WTC11 (cell line): Measurements from ENCODE around the gene KDF1. TPM values are rescaled to one million over a fixed set of nuclear protein-coding genes. Genes with fewer than 3 reads are reported as not detected.
A peak's percentile ranks its signal among the peaks of the same experiment; 100 is the strongest.

Experiments
- ATAC-seq: fragments of 200-7000 bp; cut with Tn5 transposase; 2 replicates; pipeline ENCODE4 v1.10.0; 2021; ENCODE audit warnings: mild to moderate bottlenecking, moderate library complexity
- CTCF ChIA-PET: fragments of 300-600 bp; sonication (Branson Sonifier 250); formaldehyde crosslinking; loops from one replicate; lab custom pipeline; 2021; ENCODE audit warnings: antibody characterized with exemption; lab: Charles Lee
- POLR2A ChIA-PET: fragments of 350-600 bp; sonication (Branson Sonifier 250); formaldehyde crosslinking; loops from one replicate; lab custom pipeline; 2021; ENCODE audit warnings: antibody characterized with exemption; lab: Charles Lee
- DNase-seq: peaks from one replicate; pipeline ENCODE4 v3.0.0; 2021; ENCODE audit warnings: low spot score
- H3K27ac Mint-ChIP-seq: 2 replicates; pipeline ENCODE4 v1.8.0; 2021; ENCODE audit warnings: mixed read lengths
- H3K27me3 Mint-ChIP-seq: 2 replicates; pipeline ENCODE4 v1.8.0; 2021; ENCODE audit warnings: low read depth, mild to moderate bottlenecking, moderate library complexity, mixed read lengths
- H3K36me3 Mint-ChIP-seq: 2 replicates; pipeline ENCODE4 v1.8.0; 2021; ENCODE audit warnings: mixed read lengths
- H3K4me1 Mint-ChIP-seq: 2 replicates; pipeline ENCODE4 v1.8.0; 2022; ENCODE audit warnings: mixed read lengths
- H3K4me3 Mint-ChIP-seq: 2 replicates; pipeline ENCODE4 v1.8.0; 2021; ENCODE audit warnings: mild to moderate bottlenecking, moderate library complexity, mixed read lengths
- H3K9me3 Mint-ChIP-seq: 2 replicates; pipeline ENCODE4 v1.8.0; 2021; ENCODE audit warnings: mixed read lengths
- ATF2 ChIP-seq: sonication (generic); formaldehyde crosslinking; IDR thresholded peaks from 2 replicates; pipeline ENCODE4 v1.8.1; 2022; ENCODE audit warnings: low read depth, missing genetic modification reagents, borderline replicate concordance
- CREB1 ChIP-seq: sonication (generic); formaldehyde crosslinking; IDR thresholded peaks from 2 replicates; pipeline ENCODE4 v1.8.0; 2023; ENCODE audit warnings: mild to moderate bottlenecking, missing genetic modification reagents
- E2F1 ChIP-seq: sonication (generic); formaldehyde crosslinking; IDR thresholded peaks from 2 replicates; pipeline ENCODE4 v1.8.0; 2022; ENCODE audit warnings: mild to moderate bottlenecking, missing genetic modification reagents
- HMGXB4 ChIP-seq: sonication (generic); formaldehyde crosslinking; IDR thresholded peaks from 2 replicates; pipeline ENCODE4 v1.8.1; 2023; ENCODE audit warnings: mild to moderate bottlenecking, moderate library complexity, missing genetic modification reagents
- IRF2 ChIP-seq: sonication (generic); formaldehyde crosslinking; IDR thresholded peaks from 2 replicates; pipeline ENCODE4 v1.8.0; 2022; ENCODE audit warnings: low read depth, missing genetic modification reagents, borderline replicate concordance
- JAZF1 ChIP-seq: fragments of 250-450 bp; sonication (Bioruptor Pico); IDR thresholded peaks from 2 replicates; pipeline ENCODE4 v1.9.0; 2021; ENCODE audit warnings: moderate library complexity, mild to moderate bottlenecking, inconsistent platforms
- KAT7 ChIP-seq: sonication (generic); formaldehyde crosslinking; IDR thresholded peaks from 2 replicates; pipeline ENCODE4 v1.8.1; 2023; ENCODE audit warnings: missing genetic modification reagents, mild to moderate bottlenecking, borderline replicate concordance
- NFATC4 ChIP-seq: fragments of 250-450 bp; sonication (Bioruptor Pico); IDR thresholded peaks from 2 replicates; pipeline ENCODE4 v1.9.0; 2021; ENCODE audit warnings: mild to moderate bottlenecking
- NR1H2 ChIP-seq: sonication (generic); formaldehyde crosslinking; IDR thresholded peaks from 2 replicates; pipeline ENCODE4 v1.9.0; 2021; ENCODE audit warnings: mild to moderate bottlenecking, moderate library complexity, missing genetic modification reagents
- NR2C2 ChIP-seq: sonication (generic); formaldehyde crosslinking; IDR thresholded peaks from 2 replicates; pipeline ENCODE4 v1.8.0; 2022; ENCODE audit warnings: mild to moderate bottlenecking, missing genetic modification reagents
- SMAD3 ChIP-seq: sonication (generic); formaldehyde crosslinking; IDR thresholded peaks from 2 replicates; pipeline ENCODE4 v1.8.0; 2022; ENCODE audit warnings: missing genetic modification reagents, mild to moderate bottlenecking, borderline replicate concordance
- TCF7 ChIP-seq: sonication (generic); formaldehyde crosslinking; IDR thresholded peaks from 2 replicates; pipeline ENCODE4 v1.8.0; 2022; ENCODE audit warnings: mild to moderate bottlenecking, low read depth, missing genetic modification reagents, moderate library complexity
- TEAD4 ChIP-seq: sonication (generic); formaldehyde crosslinking; IDR thresholded peaks from 2 replicates; pipeline ENCODE4 v1.8.0; 2022; ENCODE audit warnings: mild to moderate bottlenecking, missing genetic modification reagents
- ZNF121 ChIP-seq: sonication (generic); formaldehyde crosslinking; IDR thresholded peaks from 2 replicates; pipeline ENCODE4 v1.8.0; 2023; ENCODE audit warnings: missing genetic modification reagents
- ZNF219 ChIP-seq: sonication (generic); formaldehyde crosslinking; IDR thresholded peaks from 2 replicates; pipeline ENCODE4 v1.8.0; 2023; ENCODE audit warnings: missing genetic modification reagents, mild to moderate bottlenecking, borderline replicate concordance
- ZNF232 ChIP-seq: sonication (generic); formaldehyde crosslinking; IDR thresholded peaks from 2 replicates; pipeline ENCODE4 v1.8.0; 2022; ENCODE audit warnings: mild to moderate bottlenecking, missing genetic modification reagents
- ZNF263 ChIP-seq: sonication (generic); formaldehyde crosslinking; IDR thresholded peaks from 2 replicates; pipeline ENCODE4 v1.8.1; 2022; ENCODE audit warnings: low read depth, mild to moderate bottlenecking, moderate library complexity, missing genetic modification reagents
- ZNF423 ChIP-seq: fragments of 250-450 bp; sonication (Bioruptor Pico); IDR thresholded peaks from 2 replicates; pipeline ENCODE4 v2.1.2; 2022; ENCODE audit warnings: mild to moderate bottlenecking, moderate library complexity
- ZSCAN18 ChIP-seq: fragments of 250-450 bp; sonication (Bioruptor Pico); IDR thresholded peaks from 2 replicates; pipeline ENCODE4 v2.1.2; 2022; ENCODE audit warnings: mild to moderate bottlenecking, moderate library complexity
- total RNA-seq: library from RNA; stranded (reverse); gene quantifications from 3 replicates; pipeline ENCODE4 v1.2.3, GENCODE V29; 2021
- TF ChIP-seq, protein P1 (sequence below): sonication (generic); formaldehyde crosslinking; IDR thresholded peaks from 2 replicates; pipeline ENCODE4 v1.8.0; 2022; ENCODE audit warnings: mild to moderate bottlenecking, missing genetic modification reagents
- TF ChIP-seq, protein P2 (sequence below): sonication (generic); formaldehyde crosslinking; IDR thresholded peaks from 2 replicates; pipeline ENCODE4 v1.8.1; 2023; ENCODE audit warnings: mild to moderate bottlenecking, missing genetic modification reagents
- TF ChIP-seq, protein P3 (sequence below): sonication (generic); formaldehyde crosslinking; IDR thresholded peaks from 2 replicates; pipeline ENCODE4 v1.8.1; 2023; ENCODE audit warnings: mild to moderate bottlenecking, missing genetic modification reagents, moderate library complexity

The KDF1 gene
- total RNA-seq, 1 experiment from 2014 or later, result 19.0 TPM

DNA sequence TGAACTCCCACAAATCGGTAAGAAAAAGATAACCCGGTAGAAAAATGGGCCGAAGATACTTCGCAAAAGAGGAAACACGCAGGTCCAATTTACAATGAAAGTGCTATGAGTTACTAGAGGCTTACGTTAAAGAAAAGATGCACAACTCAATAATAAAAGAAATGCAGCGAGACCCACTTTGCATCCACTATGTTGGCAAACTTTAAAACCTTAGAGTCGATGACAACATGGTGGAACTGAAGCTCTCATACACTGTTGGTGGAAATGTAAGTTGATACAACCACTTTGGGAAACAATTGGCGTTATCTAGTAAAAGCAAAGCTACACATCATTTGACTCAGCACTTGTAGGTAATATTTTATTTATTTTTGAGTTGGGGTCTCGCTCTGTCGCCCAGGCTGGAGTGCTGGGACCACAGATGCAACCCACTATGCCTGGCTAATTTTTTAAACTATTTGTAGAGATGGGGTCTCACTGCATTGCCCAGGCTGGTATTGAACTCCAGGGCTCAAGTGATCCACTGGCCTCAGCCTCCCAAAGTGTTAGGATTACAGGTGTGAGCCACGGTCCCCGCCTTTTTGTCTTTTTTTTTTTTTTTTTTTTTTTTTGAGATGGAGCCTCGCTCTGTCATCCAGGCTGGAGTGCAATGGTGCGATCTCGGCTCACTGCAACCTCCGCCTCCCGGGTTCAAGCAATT, 59.3 kb downstream of the KDF1 start:
- Mint-ChIP-seq H3K27me3 (no peaks in the 10 kb centered on the region; the same call in 1 of the 2 replicates), H3K4me1 (peaks cover 11% of the 10 kb centered on the region), H3K9me3 (no peaks in the 10 kb centered on the region), H3K36me3 (peaks cover 8% of the 10 kb centered on the region), H3K27ac (peak overlapping the region; percentile 98), H3K4me3 (peak overlapping the region; percentile 95)
- CTCF ChIA-PET, result interaction anchor here (0.8 to 2.9 kb wide), 6 partner anchors 11 to 196 kb away, joined by 3 to 11 read pairs (median 3); partner anchors contain the start of genes GPN2 and NR0B2
- no peak for DNase-seq
- no peak for ATAC-seq
- POLR2A ChIA-PET, result interaction anchor here (0.5 to 1.8 kb wide), 7 partner anchors 11 to 669 kb away, joined by 3 to 15 read pairs (median 3); partner anchors contain the start of genes GPN2 and NUDC
- peak; percentile 49; the same call in 1 of the 2 replicates for TF ChIP-seq ZNF121
- TF ChIP-seq, protein P1, sequence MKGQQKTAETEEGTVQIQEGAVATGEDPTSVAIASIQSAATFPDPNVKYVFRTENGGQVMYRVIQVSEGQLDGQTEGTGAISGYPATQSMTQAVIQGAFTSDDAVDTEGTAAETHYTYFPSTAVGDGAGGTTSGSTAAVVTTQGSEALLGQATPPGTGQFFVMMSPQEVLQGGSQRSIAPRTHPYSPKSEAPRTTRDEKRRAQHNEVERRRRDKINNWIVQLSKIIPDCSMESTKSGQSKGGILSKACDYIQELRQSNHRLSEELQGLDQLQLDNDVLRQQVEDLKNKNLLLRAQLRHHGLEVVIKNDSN (CRISPR knock-in tag), result no peak

DNA sequence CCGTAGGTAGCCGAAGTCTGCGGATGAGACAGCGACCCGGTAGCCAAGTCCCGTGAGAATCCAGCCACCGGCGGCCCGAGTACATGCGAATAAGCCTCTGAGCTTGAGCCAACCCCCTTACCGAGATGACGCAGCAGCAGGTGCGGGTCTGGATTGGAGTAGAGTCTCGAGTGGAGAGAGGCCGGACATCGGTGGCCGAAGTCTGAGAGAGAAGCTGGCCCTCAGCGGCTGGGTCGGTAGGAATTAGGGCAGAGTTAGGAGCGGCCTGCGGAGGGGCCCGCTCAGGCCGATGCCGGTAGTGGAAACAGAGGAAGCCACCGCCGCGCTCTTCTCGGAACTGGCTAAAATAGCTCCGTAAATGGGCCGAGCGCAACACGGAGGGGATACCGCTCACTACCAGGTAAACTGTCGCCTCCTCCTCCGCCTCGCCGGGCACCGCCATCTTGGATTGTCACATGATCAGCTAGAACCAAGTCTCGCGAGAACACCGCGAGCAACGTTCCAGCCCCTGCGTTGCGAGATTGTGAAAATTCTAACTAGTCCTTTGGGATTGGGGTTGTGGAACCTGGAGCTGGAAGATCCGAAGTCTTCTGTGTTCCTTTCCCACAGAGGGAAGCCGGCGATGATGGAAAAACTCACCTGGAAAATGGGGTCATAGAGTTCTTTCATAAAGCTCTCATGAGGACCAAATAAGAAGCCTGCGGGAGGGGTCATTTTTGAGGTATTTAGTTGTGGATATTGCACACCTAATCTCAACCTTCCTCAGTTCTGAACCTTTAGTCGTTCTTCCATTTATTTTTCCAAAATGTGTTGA, 60.1 kb downstream of the KDF1 start, which contains the start of gene GPATCH3:
GPATCH3 (minus strand) TSS at position 467 of the 814 bp plus-strand sequence; CDS start at position 442, 25 bp downstream.
- H3K4me3 Mint-ChIP-seq, result peak within 1 kb of the TSS; percentile 95
- H3K36me3 Mint-ChIP-seq, result peaks cover 10% of the 10 kb centered on the region
- peak within 1 kb of the TSS; percentile 98 for H3K27ac Mint-ChIP-seq
- ATAC-seq, result peak; percentile 92
- H3K4me1 Mint-ChIP-seq, result peaks cover 11% of the 10 kb centered on the region
- ChIA-PET POLR2A (interaction anchor here (0.5 to 1.8 kb wide), 6 partner anchors 10 to 668 kb away, joined by 3 to 15 read pairs (median 3); partner anchors contain the start of genes GPN2 and NUDC), CTCF (interaction anchor here (0.7 to 2.9 kb wide), 7 partner anchors 10 to 197 kb away, joined by 3 to 11 read pairs (median 3); partner anchors contain the start of genes GPN2 and NR0B2)
- no peaks in the 10 kb centered on the region for H3K9me3 Mint-ChIP-seq
- DNase-seq, result peak; percentile 94
- no peaks in the 10 kb centered on the region; the same call in 1 of the 2 replicates for H3K27me3 Mint-ChIP-seq
- TF ChIP-seq TEAD4 (CRISPR knock-in tag) (no peak), ZNF232 (peak; percentile 84; the same call in 1 of the 2 replicates), ZNF263 (CRISPR knock-in tag) (no peak), KAT7 (CRISPR knock-in tag) (no peak), NR1H2 (CRISPR knock-in tag) (no peak), IRF2 (no peak), NR2C2 (CRISPR knock-in tag) (no peak), TCF7 (CRISPR knock-in tag) (no peak), ZNF219 (CRISPR knock-in tag) (no peak), CREB1 (CRISPR knock-in tag) (no peak), ATF2 (CRISPR knock-in tag) (no peak), ZSCAN18 (no peak), NFATC4 (CRISPR knock-in tag) (no peak), HMGXB4 (CRISPR knock-in tag) (no peak), ZNF423 (CRISPR knock-in tag) (no peak), E2F1 (CRISPR knock-in tag) (no peak), JAZF1 (CRISPR knock-in tag) (no peak), SMAD3 (CRISPR knock-in tag) (peak; percentile 69; the same call in 1 of the 2 replicates)
- TF ChIP-seq, protein P2, sequence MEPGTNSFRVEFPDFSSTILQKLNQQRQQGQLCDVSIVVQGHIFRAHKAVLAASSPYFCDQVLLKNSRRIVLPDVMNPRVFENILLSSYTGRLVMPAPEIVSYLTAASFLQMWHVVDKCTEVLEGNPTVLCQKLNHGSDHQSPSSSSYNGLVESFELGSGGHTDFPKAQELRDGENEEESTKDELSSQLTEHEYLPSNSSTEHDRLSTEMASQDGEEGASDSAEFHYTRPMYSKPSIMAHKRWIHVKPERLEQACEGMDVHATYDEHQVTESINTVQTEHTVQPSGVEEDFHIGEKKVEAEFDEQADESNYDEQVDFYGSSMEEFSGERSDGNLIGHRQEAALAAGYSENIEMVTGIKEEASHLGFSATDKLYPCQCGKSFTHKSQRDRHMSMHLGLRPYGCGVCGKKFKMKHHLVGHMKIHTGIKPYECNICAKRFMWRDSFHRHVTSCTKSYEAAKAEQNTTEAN, result peak; percentile 86
- TF ChIP-seq, protein P3, sequence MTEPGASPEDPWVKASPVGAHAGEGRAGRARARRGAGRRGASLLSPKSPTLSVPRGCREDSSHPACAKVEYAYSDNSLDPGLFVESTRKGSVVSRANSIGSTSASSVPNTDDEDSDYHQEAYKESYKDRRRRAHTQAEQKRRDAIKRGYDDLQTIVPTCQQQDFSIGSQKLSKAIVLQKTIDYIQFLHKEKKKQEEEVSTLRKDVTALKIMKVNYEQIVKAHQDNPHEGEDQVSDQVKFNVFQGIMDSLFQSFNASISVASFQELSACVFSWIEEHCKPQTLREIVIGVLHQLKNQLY (CRISPR knock-in tag), result no peak
